NT2/D1 (cell line): ENCODE results near the gene NLRP4.

ENCODE experiments used
- SUZ12 ChIP-seq: IDR thresholded peaks from 2 replicates; pipeline ENCODE4 v1.6.1; 2011; ENCODE audit not compliant: insufficient read length, insufficient read depth; ENCODE audit errors: extremely low read depth
- YY1 ChIP-seq: IDR thresholded peaks from 2 replicates; pipeline ENCODE4 v1.6.1; 2011; ENCODE audit not compliant: insufficient read length, insufficient read depth
- ZNF274 ChIP-seq: IDR thresholded peaks from 2 replicates; pipeline ENCODE4 v1.6.1; 2011; ENCODE audit warnings: mild to moderate bottlenecking, low read depth, low read length

GRCh38 chr19:55855160-55855559, 18.8 kb downstream of the NLRP4 start:
- TF ChIP-seq YY1: no peak
- TF ChIP-seq ZNF274: no peak
- no peak for TF ChIP-seq SUZ12
